ENCODE data around the gene COMMD3.
"Not testable (repeated sequence)": the region's sequence is repeated elsewhere in the genome, so short reads cannot be mapped to it uniquely, and the experiment has no call there.

The COMMD3 gene

DNA sequence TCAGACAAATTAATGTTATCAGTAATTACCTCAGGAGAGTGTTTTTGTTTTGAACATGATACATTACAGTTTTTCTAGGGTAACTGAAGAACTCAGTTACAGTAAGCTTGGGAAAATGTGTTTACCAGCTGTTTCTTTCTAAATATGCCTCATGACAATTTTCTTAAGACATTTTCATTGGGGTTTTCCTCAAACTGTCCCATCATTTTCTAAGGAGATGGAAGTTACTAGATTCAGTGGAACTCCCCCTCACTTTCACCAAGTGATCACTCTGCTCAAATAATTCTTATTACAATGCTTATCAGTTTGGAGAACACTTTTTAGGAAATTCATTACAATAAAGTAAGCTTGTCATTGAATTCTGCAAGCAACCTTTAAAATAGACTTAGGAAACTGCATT, 22.7 kb downstream of the COMMD3 start:
- no peak for DNase-seq (ENCODE audit: low read depth in 2 of 2)

DNA sequence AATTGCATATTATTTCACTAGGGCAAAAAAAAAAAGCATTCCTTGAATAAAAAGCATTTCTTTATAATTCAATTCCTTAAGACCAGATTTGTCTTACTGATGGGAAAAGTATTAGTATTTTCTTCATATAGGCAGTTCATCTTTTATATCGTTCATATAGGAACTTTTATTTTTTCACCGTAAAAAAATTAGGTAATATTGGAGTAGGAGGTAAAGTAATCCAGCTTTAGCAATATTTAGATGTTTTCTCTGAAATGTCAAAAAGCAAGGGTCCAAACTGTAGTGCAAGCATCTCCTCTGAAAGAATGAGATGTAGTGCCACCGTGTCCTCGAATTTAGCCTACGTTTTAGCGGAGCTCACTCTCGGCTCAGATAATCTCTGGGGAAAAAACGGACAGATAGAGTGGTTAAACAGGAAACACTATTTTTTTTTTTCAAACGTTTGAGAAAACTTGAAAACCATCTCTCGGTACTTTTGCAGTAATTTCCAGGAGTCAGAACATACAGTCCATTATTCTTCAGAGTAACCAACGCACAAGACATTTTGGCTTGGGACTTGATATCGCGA, 23.7 kb downstream of the COMMD3 start:
- no peak for DNase-seq (ENCODE audit: low read depth in 2 of 2)

DNA sequence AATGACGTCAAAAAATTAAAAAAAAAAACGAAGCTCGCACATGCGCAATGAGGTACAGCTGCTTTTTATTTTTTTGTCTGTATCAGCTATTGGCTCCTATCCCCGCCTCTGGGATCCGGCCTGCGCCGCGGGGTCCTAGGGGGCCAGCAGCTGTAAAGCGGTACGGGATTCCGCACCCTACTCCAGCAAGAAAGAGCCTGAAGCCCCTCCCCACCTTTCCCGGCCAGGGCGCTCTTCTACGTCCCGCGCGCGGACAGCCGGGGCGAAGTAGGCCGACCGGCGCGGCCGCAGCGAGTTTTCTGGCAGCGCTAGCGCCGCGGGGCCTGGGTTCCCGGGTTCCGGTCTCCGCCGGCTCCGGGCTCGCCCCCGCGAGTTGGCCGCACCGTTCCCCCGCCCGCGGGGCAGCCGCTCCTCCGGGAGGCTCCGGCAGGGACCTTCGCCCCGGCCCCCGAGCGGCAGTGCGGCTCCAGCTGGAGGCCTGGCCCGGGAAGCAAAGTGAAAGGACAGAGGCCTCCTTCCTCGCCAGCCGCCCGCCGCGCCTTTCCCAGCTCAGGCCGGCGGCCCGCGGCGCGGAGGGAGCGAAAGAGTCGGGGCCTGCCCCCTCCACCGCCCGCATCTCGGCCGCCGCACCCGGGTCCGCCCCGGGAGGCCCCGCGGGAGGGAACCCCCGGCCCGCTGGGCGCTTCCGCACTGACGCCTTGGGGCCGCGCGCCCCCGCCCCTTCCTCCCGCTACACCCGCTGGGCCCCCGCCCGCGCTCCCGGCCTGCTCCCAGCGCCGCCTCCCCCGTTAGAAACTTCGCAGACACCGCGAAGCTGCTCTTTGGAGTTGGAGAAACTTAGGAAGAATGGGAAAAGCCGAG, 24.4 kb downstream of the COMMD3 start:
- DNase-seq (ENCODE audit: low read depth in 2 of 2): no peak

DNA sequence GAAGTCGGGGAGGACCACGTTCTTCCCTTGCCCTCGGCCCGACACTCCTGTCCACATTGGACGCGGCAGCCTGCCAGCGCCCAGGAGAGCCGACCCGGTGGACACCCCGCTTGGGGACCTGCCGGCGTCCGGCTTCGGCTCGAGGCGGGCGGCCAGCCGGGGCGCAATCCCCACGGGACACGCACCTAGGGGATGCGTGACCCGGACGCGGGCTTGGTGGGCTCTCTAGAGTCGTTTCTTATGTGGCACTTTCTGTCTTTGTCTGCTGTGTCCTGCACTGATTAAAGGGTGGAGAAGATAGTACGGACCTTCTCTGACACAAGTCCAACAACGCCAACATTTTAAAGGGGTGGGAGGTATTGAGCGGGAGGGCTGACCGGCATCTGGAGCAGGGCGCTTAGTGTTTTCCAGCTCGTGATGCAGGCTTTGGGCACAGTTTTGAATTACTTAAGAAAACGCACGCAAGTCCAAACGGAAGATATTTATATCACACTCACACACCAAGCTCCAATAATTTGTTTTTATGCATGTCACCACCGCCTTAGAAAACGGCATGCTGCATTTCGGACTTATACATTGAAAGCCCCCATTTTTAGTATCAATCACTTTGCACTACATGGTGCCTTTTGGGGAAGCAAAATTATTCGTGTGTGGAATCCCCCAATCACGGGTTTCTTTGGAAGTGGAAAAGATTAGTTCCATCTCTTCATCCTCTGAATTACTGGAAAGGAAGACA, 25.2 kb downstream of the COMMD3 start:
- no peak for DNase-seq (ENCODE audit: low read depth in 2 of 2)

DNA sequence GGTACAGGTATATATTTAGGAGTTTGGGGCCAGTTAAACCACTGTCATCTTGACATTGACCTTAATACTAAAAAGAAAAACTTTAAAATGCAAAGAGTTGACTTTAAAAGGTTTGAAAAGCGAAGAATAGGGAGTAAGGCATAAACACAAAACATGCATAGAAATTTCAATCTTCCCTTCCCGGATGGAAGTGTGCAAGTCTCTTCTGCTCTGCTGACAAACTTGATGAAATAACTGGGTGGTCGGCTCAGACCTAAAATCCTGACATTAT, 25.7 kb downstream of the COMMD3 start:
- no peak for DNase-seq (ENCODE audit: low read depth in 2 of 2)

DNA sequence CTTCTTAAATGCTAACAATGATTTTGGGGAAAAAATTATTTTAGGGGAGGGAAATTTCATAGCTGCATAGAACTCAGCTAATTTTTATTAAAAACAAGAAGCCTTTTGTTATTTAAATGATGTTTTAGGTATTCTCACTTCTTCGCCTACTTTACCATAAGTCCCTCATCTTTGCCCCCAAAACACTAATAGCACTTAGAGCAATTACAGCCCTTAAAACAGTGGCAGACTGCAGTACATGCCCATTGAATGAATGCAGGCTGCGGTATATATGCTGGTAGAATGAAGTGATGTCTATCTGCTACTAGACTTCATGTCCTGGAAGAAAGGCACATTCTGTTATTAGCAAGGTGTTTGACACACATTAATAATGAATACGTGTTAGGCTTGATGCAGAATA, 26.2 kb downstream of the COMMD3 start:
- no peak for DNase-seq (ENCODE audit: low read depth in 2 of 2)

DNA sequence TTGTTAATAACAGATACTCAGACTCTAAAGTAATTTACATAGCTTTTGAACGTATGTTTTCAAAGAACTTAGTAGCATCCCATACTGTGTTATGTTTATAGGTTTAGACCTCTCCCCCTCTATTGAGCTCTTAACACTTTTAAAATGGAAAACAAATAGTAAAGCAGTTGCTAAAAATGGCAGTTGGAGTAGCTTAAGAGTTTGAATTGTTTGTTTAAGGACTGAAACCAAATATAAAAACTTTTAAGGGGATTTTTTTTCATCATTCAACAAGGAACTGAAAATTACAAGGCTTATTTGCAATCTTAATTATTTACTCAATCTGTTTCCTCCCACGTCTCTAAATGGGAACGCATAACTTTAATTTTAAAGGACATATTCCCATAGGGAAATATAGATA, 27.5 kb downstream of the COMMD3 start:
- DNase-seq (ENCODE audit: low read depth in 2 of 2): no peak

DNA sequence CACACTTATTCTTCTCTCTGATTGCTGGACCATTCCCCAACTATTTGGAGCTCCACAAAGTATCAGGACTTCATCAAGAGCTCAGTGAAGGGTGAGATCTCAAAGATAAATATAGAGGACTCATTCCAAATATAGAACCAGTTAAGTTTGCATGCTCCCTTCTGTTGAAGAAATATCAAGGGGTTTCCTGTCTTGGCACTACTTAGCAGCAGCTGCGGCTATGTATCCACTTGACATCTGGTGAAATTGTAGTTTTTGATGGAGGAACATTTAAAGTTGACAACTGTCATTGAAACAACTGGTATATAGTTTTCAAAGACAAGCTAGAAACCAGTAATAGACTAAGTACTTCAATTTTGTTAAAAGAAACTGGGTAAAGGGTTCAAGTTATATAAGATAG, 28.1 kb downstream of the COMMD3 start:
- DNase-seq (ENCODE audit: low read depth in 2 of 2): no peak

DNA sequence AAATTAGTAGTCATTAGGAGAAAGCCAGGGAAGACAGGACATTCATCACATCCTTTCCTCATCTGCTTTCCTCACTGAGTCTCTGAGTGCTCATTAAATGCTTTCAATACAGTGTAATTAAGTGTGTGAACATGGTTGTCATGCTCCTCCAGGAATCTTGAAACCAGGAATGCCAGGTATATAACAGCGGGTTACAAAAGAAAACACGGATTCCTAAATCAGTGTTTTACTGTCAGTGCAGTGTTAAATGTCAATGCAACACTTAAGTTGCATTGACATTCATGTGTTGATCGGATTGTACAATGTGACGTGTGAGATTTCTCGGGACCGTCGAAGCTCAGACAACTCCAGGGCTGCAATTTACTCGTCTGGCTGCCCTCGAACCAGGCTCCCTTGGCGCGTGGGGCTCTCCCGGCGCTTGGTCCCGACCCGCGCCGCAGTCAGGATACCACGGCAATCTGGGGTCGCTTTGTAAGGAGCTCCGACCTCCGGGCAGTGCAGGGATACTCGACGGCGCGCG, 28.7 kb downstream of the COMMD3 start:
- no peak for DNase-seq (ENCODE audit: low read depth in 2 of 2)

DNA sequence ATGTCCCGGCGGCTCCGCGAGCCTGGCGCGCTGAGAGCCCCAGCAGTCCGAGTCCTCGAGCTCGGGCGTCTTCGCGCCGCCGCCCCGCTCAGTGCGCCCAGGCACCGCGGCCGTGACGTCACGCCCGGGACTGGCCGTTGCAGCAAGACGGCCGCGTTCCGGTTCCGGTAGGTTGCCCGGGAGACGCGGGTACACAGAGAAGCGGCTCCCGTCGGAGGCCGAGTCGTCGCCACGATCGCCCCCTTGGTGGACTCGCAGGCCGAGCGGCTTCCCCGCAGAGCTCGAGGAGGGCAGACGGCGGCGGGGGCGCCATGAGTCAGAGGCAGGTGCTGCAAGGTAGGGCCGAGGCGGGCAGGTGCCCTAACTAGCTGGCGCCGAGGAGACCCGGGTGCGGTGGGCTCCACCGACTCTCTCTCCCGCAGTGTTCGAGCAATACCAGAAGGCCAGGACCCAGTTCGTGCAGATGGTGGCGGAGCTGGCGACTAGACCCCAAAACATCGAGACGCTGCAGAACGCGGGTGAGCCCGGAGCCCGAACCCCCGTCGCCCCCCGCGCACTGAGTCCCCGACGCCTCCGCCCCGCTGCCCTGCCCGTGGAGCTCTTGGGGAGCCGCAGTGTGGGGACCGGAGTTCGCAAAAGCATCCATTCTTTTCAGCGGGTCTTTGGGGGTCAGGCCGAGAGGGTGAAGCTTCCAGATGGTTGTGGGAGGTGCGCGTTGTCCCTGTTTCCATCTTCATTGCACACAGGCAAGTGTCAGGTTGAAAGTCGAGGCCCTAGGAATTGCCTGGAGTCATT, 29.3 kb downstream of the COMMD3 start, which contains the start of gene SPAG6:
SPAG6 (plus strand) TSS at position 196 of the 795 bp plus-strand sequence; CDS start at position 312, 116 bp downstream.
- DNase-seq (ENCODE audit: low read depth in 2 of 2): no peak

DNA sequence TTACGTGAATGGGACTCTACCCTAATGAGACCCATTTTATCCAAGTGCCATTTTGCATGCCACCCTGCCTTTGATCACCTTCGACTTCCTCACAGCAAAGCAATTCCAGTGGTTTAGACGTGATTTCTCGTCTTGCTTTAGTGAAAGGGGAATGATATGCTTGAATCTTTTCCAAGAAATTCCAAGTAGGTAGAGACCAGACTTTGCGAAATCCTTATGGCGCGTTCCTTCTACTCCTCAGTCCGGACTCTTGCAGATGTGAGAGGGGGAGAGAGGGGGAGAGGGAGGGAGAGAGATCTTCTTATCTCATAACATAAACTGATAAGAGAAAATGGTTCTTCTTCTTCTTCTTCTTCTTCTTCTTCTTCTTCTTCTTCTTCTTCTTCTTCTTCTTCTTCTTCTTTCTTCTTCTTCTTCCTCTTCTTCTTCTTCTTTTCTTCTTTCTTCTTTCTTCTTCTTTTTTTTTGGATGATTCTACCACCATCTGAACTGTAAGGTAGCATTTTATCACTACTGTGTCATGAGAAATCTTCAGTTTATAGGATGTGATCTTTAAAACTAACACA, 30.0 kb downstream of the COMMD3 start:
- DNase-seq (ENCODE audit: low read depth in 2 of 2): no peak

DNA sequence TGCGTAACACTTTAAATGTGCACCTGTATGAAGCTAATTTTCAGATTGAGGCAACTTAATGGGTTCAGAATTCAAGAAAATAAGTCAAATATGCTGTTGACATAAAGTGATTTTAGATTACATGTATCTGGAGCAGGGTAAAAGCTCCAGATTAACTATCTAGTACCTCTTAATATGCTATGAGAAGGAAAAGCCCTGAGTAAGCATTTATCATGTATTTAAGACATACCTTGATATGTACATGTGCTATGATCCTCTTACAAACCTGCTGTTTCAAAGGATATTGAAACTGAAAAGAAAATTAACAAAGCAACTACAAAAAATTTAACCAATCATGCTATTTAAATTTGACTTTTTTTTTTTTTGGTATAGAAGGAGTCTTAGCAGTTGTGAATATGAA, 33.6 kb downstream of the COMMD3 start:
- no peak for DNase-seq (ENCODE audit: low read depth in 2 of 2)

DNA sequence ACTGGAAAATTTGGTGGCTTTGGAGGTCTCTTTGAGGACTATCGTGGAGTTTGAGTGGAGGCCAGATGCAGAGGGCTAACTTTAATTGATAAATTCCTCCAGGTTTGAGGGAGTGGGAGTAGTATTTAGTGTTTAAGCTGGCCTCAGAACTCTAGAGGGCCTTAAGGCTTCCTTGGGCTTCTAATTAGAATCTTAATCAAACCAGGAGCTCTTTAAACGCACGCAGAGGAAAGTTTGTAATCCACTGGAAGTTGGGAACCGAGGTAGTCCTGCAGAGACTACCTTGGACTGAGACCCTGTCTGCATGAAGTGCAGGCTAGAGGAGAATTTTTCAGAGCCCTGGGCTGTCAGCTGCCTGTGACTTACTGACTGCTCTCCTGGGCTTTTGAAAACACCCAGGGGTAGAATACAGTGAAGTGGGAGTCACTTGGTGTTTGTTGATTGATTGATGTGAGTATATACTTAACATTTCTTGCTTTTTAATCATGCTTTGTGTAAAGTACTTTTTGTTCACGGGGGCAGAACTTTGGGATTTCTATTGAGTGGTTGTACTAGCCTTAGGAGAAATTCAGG, 35.0 kb downstream of the COMMD3 start:
- no peak for DNase-seq (ENCODE audit: low read depth in 2 of 2)

DNA sequence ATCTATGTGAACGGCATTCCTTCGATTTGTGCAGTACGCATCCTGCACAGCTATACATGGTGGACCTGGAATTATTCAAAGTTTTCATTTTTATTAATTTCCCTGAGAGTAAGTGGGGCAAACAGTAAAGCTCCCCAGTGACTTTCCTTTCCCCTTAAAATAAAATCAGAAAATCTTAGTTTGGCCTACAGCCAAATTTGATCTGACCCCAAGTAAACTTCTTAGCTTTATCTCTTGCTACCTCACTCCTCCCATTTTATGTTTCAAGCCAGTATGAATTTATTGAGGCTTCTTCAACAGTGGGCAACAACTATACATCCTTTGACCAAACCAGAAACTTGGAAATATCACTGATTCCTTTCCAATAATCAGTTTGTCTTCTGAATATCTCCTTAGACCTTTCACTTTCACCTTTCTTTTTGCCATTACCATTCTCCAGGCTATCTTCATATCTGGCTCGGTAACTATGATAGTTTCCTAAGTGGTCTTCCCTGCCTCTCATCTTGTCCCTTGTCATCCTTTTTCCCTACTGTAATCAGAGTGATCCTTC, 40.2 kb downstream of the COMMD3 start:
- DNase-seq (ENCODE audit: low read depth in 2 of 2): no peak

DNA sequence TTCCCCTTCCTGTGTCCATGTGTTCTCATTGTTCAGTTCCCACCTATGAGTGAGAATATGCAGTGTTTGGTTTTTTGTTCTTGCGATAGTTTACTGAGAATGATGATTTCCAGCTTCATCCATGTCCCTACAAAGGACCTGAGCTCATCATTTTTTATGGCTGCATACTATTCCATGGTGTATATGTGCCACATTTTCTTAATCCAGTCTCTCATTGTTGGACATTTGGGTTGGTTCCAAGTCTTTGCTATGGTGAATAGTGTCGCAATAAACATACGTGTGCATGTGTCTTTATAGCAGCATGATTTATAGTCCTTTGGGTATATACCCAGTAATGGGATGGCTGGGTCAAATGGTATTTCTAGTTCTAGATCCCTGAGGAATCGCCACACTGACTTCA, 41.6 kb downstream of the COMMD3 start:
- DNase-seq (ENCODE audit: low read depth in 2 of 2): not testable (repeated sequence)

DNA sequence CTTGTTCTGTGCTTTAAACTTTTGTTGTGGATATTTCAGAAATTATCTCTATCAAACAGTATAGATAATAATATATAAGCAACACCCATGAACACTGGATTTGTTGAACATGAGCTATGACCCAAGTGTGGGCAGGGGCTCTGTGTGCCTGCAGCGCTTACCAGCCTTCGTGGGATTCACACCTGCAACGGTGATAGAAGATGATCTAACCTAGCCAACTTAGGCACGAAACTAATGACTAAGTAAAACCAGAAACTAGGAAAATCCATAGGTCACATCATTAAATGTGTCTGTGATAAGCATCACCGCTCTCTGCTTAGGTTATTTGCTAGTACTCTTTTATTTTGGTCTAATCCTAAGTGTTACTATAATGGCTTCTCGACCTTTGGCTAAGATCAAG, 47.1 kb downstream of the COMMD3 start:
- no peak for DNase-seq (ENCODE audit: low read depth in 2 of 2)

DNA sequence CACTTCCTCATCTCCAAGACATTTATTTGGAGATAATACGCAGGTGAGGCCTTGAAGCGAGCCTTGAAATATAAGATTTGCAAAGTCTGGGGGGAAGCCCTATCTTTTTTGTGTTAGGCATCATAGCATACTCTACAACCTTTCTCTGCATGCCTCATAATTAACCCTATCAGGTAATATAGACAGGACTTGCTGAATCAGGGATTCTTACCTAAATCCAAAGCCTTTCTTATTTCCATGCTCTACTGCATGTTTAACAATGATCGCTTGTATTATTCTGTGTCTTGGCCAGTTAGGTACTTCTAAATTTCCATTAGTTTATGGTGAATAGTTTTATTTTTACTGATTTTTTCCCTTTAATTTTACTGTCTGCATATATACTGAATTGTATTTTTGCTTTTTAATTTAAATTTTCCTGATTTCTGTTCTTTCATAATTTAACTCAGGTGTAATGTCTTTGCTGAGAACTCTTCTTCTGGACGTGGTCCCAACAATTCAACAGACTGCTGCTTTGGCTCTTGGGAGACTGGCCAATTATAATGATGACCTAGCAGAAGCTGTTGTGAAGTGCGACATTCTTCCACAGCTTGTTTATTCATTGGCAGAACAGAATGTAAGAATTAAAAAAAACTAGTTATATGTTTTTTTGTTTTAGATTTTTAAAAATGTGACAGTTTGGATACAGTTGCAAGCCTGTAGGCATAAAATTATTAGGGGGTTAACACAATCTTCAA, 48.4 kb downstream of the COMMD3 start:
- DNase-seq (ENCODE audit: low read depth in 2 of 2): no peak

DNA sequence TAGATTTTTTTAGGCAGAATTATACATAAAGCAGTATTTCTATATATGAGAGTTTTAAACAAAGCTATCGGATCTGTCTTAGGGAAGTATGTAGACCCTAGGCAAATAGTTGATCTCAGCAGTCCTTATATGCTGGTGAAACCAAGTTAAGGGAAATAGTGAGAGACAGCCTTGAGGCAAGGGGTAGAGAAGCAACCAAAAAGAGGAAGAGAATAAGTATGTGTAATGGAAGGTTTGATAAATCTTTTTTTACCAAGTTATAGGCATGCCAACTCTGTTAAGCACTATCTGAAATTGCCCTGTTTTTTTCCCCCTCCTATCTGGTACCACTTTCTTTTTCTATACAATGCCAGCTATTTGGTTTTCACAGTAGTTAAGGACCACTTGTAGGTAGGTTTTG, 49.0 kb downstream of the COMMD3 start:
- no peak for DNase-seq (ENCODE audit: low read depth in 2 of 2)

DNA sequence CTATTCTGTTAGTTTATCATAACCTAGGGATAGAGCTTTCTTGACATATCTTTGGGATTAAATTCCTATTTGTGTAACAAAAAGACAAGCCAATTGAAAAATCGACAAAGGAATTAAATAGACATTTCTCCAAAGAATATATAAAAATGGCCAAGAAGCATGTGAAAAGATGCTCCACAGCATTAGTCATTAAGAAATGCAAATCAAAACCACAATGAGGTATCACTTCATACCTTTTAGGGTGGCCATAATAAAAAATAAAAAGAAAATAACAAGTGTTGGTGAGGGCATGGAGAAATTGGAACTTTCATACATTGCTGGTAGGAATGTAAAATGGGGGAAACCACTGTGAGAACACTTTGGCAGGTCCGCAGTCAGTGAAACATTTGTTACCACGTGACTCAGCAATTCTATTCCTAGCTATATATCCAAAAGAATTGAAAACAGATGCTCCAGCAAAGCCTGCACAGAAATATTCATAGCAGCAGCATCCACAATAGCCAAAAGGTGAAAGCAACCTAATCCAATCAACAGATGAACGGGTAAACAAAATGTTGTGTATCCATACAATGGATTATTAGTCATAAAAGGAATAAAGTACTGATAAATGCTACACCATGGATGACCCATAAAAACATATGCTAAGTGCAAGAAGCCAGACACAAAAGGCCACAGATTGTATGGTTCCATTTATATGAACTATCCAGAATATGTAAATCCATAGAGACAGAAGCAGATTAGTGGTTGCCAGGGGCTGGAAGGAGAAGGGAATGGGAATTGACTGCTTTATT, 49.7 kb downstream of the COMMD3 start:
- DNase-seq (ENCODE audit: low read depth in 2 of 2): no peak

DNA sequence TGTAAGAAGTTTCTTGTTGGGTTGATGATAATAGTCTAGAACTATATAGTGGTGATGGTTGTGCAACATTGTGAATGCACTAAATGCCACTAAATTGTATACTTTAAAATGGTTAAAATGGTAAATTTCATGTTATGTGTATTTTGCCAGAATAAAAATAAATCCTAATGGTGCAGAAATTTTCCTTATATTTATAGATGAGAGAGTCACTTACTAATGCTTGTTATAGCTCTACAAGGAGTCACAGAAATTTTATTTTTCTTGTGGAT, 50.2 kb downstream of the COMMD3 start:
- no peak for DNase-seq (ENCODE audit: low read depth in 2 of 2)

Measured in stimulated activated CD8-positive, alpha-beta memory T cell treated with anti-CD3 and anti-CD28 coated beads, Interleukin-7, amount 100 ng/mL, for 1 hour (primary cell).